ENCODE measurements around the gene SALL1. TPM values are rescaled to one million over a fixed set of nuclear protein-coding genes. Genes with fewer than 3 reads are reported as not detected.

The SALL1 gene
- polyA plus RNA-seq, 1 donor from 2014 or later = 0.22 TPM

DNA sequence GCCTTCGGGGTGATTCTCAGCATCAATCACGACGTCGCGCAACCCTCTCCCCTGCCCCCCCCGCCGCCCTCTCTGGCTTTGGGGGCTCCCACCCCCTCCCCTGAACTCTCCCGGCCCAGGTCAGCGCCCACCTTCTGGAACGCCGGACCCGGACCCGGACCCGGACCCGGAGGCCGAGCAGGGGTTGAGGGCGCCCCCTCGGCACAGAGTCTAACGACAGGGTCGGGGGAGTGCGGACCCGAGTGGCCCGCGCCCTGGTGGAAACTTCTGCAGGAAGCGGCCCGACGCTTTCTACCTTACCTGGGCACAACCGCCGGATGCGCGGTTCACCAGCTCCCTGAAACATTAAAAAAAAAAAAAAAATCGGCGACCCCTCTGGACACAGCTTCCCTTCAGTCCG is 16.2 kb downstream of the SALL1 start:
- H3K27me3 ChIP-seq (ENCODE audit: insufficient read depth, low read depth, low read length) = peaks cover 17% of the 10 kb centered on the region

DNA sequence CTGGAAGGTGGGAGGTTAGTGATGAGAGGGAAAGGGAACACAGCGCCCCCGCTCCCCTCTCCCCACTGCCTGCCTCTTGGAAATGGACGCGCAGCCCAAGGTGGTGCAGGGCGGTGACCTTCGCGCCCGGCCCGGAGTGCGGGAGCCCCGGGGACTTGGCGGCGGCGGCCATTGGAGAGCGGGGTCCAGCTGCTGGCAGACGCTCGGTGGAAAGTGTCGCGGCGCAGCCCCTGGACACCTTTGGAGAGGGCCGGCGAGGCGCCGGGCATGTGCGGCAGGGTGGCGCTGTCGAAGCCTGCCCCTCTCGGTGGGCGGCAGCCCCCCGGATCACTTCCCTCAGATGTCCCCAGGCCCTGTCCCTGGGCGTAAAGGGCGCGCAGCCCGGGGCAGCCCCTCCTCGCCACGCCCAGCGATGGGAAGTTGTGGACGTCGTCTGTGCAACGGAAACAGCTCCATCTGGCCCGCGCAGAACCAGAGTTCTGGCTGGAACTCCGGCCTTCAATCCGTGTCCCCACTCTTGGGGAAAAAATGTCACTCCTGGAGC is 16.7 kb downstream of the SALL1 start:
- H3K36me3 ChIP-seq (ENCODE audit: insufficient read depth, low read length) = no peaks in the 10 kb centered on the region
- no peak overlapping the region for H3K4me3 ChIP-seq (ENCODE audit: low read length)
- no peaks in the 10 kb centered on the region for H3K9me3 ChIP-seq (ENCODE audit: low read length)
- H2AFZ ChIP-seq (ENCODE audit: low read depth, low read length) = no peak overlapping the region
- H3K9ac ChIP-seq (ENCODE audit: low read length) = no peak overlapping the region
- H3K9me2 ChIP-seq (ENCODE audit: insufficient read depth, low read length) = no peaks in the 10 kb centered on the region
- no peak overlapping the region for H3K27ac ChIP-seq (ENCODE audit: low read length)
- no peaks in the 10 kb centered on the region for H4K20me1 ChIP-seq (ENCODE audit: insufficient read depth)
- peaks cover 13% of the 10 kb centered on the region for H3K79me2 ChIP-seq (replicated peaks; ENCODE audit: insufficient read depth, low read length)
- TF ChIP-seq SMC3 (conservative IDR thresholded peaks at IDR 0.05; ENCODE audit: poor library complexity) (no peak), POLR2AphosphoS5 (IDR thresholded peaks at IDR 0.05) (no peak), EP300 (conservative IDR thresholded peaks at IDR 0.05; ENCODE audit: poor library complexity, severe bottlenecking) (no peak), MXI1 (conservative IDR thresholded peaks at IDR 0.05; ENCODE audit: poor library complexity, severe bottlenecking) (no peak), TAF1 (IDR thresholded peaks at IDR 0.05; ENCODE audit: low read depth) (no peak), RAD21 (conservative IDR thresholded peaks at IDR 0.05) (no peak)
- TF ChIP-seq, protein P1, sequence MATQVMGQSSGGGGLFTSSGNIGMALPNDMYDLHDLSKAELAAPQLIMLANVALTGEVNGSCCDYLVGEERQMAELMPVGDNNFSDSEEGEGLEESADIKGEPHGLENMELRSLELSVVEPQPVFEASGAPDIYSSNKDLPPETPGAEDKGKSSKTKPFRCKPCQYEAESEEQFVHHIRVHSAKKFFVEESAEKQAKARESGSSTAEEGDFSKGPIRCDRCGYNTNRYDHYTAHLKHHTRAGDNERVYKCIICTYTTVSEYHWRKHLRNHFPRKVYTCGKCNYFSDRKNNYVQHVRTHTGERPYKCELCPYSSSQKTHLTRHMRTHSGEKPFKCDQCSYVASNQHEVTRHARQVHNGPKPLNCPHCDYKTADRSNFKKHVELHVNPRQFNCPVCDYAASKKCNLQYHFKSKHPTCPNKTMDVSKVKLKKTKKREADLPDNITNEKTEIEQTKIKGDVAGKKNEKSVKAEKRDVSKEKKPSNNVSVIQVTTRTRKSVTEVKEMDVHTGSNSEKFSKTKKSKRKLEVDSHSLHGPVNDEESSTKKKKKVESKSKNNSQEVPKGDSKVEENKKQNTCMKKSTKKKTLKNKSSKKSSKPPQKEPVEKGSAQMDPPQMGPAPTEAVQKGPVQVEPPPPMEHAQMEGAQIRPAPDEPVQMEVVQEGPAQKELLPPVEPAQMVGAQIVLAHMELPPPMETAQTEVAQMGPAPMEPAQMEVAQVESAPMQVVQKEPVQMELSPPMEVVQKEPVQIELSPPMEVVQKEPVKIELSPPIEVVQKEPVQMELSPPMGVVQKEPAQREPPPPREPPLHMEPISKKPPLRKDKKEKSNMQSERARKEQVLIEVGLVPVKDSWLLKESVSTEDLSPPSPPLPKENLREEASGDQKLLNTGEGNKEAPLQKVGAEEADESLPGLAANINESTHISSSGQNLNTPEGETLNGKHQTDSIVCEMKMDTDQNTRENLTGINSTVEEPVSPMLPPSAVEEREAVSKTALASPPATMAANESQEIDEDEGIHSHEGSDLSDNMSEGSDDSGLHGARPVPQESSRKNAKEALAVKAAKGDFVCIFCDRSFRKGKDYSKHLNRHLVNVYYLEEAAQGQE (IDR thresholded peaks at IDR 0.05; ENCODE audit: borderline replicate concordance) = no peak
- TF ChIP-seq, protein P2, sequence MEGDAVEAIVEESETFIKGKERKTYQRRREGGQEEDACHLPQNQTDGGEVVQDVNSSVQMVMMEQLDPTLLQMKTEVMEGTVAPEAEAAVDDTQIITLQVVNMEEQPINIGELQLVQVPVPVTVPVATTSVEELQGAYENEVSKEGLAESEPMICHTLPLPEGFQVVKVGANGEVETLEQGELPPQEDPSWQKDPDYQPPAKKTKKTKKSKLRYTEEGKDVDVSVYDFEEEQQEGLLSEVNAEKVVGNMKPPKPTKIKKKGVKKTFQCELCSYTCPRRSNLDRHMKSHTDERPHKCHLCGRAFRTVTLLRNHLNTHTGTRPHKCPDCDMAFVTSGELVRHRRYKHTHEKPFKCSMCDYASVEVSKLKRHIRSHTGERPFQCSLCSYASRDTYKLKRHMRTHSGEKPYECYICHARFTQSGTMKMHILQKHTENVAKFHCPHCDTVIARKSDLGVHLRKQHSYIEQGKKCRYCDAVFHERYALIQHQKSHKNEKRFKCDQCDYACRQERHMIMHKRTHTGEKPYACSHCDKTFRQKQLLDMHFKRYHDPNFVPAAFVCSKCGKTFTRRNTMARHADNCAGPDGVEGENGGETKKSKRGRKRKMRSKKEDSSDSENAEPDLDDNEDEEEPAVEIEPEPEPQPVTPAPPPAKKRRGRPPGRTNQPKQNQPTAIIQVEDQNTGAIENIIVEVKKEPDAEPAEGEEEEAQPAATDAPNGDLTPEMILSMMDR (IDR thresholded peaks at IDR 0.05; ENCODE audit: poor library complexity, severe bottlenecking) = no peak
- no peaks in the 10 kb centered on the region for H3F3A ChIP-seq (ENCODE audit: insufficient read depth, low read length, poor library complexity, severe bottlenecking)
- peaks cover 17% of the 10 kb centered on the region for H3K27me3 ChIP-seq (ENCODE audit: insufficient read depth, low read depth, low read length)
- H3K4me2 ChIP-seq (ENCODE audit: low read length) = no peak overlapping the region

More for the DNA sequence above, 16.2 kb downstream of the SALL1 start:
- Histone ChIP-seq H4K20me1 (ENCODE audit: insufficient read depth) (no peaks in the 10 kb centered on the region), H3K4me3 (ENCODE audit: low read length) (no peak overlapping the region), H3K9me3 (ENCODE audit: low read length) (no peaks in the 10 kb centered on the region), H2AFZ (ENCODE audit: low read depth, low read length) (no peak overlapping the region), H3K27ac (ENCODE audit: low read length) (no peak overlapping the region), H3K9ac (ENCODE audit: low read length) (no peak overlapping the region), H3F3A (ENCODE audit: insufficient read depth, low read length, poor library complexity, severe bottlenecking) (no peaks in the 10 kb centered on the region), H3K79me2 (replicated peaks; ENCODE audit: insufficient read depth, low read length) (peaks cover 18% of the 10 kb centered on the region), H3K4me2 (ENCODE audit: low read length) (no peak overlapping the region), H3K36me3 (ENCODE audit: insufficient read depth, low read length) (no peaks in the 10 kb centered on the region), H3K9me2 (ENCODE audit: insufficient read depth, low read length) (no peaks in the 10 kb centered on the region)
- TF ChIP-seq POLR2AphosphoS5 (IDR thresholded peaks at IDR 0.05) (no peak), TAF1 (IDR thresholded peaks at IDR 0.05; ENCODE audit: low read depth) (no peak)

DNA sequence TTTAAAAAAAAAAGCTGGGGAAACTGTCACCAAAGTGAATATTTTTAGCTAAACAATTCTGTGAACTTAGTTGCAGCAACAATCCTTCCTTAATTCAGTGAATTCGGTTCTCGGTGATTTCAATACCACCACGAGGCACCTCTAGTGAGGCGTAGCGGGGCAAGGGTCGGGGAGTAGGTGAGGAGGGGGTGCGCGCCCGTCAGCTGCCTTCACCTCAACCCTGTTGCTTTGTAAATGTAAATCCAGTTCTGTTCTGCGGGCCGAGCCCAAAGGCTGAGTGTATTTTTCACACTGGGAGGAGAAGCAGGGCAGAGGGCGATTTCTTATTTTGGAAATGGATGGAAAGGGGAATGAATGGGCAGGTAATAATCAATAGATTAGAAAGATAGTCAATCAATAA is 17.4 kb downstream of the SALL1 start:
- Histone ChIP-seq H3K79me2 (replicated peaks; ENCODE audit: insufficient read depth, low read length) (peaks cover 7% of the 10 kb centered on the region), H3K4me3 (ENCODE audit: low read length) (no peak overlapping the region), H3K9me2 (ENCODE audit: insufficient read depth, low read length) (no peaks in the 10 kb centered on the region), H3K9ac (ENCODE audit: low read length) (no peak overlapping the region), H4K20me1 (ENCODE audit: insufficient read depth) (no peaks in the 10 kb centered on the region), H3K36me3 (ENCODE audit: insufficient read depth, low read length) (no peaks in the 10 kb centered on the region), H3F3A (ENCODE audit: insufficient read depth, low read length, poor library complexity, severe bottlenecking) (no peaks in the 10 kb centered on the region), H3K27ac (ENCODE audit: low read length) (no peak overlapping the region), H3K4me2 (ENCODE audit: low read length) (no peak overlapping the region), H3K9me3 (ENCODE audit: low read length) (no peaks in the 10 kb centered on the region), H3K27me3 (ENCODE audit: insufficient read depth, low read depth, low read length) (peaks cover 17% of the 10 kb centered on the region), H2AFZ (ENCODE audit: low read depth, low read length) (no peak overlapping the region)
- TF ChIP-seq RAD21 (conservative IDR thresholded peaks at IDR 0.05) (no peak), POLR2AphosphoS5 (IDR thresholded peaks at IDR 0.05) (no peak), TAF1 (IDR thresholded peaks at IDR 0.05; ENCODE audit: low read depth) (no peak), SMC3 (conservative IDR thresholded peaks at IDR 0.05; ENCODE audit: poor library complexity) (no peak), EZH2 (IDR thresholded peaks at IDR 0.05; ENCODE audit: borderline replicate concordance, insufficient read depth, low read length, poor library complexity, severe bottlenecking) (no peak), MXI1 (conservative IDR thresholded peaks at IDR 0.05; ENCODE audit: poor library complexity, severe bottlenecking) (no peak), EP300 (conservative IDR thresholded peaks at IDR 0.05; ENCODE audit: poor library complexity, severe bottlenecking) (no peak)
- TF ChIP-seq, protein P2 (IDR thresholded peaks at IDR 0.05; ENCODE audit: poor library complexity, severe bottlenecking) = no peak
- TF ChIP-seq, protein P1 (IDR thresholded peaks at IDR 0.05; ENCODE audit: borderline replicate concordance) = no peak

Measured in neural cell (in vitro differentiated cells).